Measurements from ENCODE around the gene AOAH. TPM values are rescaled to one million over a fixed set of nuclear protein-coding genes. Genes with fewer than 3 reads are reported as not detected.

The AOAH gene
- total RNA-seq, 4 donors from 2014 or later, result 1.1 to 4.8 (median 1.6) TPM

DNA sequence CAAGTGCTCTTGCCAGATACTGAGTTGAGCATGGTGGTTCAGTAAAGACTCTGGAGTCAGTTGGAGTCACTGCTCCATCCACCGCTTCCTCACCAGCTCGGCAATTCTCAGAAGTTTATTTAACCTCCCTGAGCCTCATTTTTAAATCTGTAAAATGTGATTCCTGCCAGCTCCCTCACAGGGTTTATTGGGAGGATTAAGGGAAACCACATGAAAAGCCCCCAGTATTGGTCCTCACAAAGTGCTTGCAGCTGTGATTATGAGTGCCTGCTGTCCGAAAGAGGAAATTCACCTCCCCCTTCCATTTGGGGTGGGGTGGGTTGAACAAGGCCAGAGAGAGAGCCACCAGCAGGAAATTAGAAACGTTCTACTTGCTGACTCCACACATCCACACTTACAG is 99.0 kb downstream of the AOAH start:
- TF ChIP-seq CTCF (IDR thresholded peaks at IDR 0.05), result no peak
- no peak for TF ChIP-seq POLR2A (IDR thresholded peaks at IDR 0.05)
- TF ChIP-seq POLR2AphosphoS5 (IDR thresholded peaks at IDR 0.05), result no peak
- no peak for TF ChIP-seq EP300 (IDR thresholded peaks at IDR 0.05)
- no peak for DNase-seq (ENCODE audit: low spot score in 2 of 2)
- Histone ChIP-seq H3K4me3 (no peak overlapping the region), H3K36me3 (no peaks in the 10 kb centered on the region), H3K27me3 (no peaks in the 10 kb centered on the region), H3K27ac (no peak overlapping the region), H3K4me1 (peaks cover 2% of the 10 kb centered on the region), H3K9me3 (no peaks in the 10 kb centered on the region)
- WGBS, result 52% methylated on average over 4 of the region's 4 CpGs

DNA sequence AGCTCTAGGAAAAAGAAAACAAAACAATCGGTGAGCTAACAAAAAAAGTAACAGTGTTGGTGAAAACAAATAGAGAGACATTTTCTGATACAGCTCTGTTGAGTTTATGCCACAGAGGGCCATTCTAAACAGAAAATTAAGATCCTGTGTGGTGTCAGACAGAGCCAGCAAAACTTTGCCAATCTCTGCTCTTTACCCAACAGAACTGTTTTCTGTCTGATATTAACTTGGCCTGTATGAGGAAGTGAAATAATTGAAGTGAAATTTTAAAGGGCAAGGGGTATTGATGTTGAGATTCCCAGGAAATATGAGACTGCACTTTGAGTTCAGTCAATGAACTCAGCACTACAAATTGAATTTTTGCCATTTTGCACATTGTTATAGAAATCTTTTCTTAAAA is 101.0 kb downstream of the AOAH start:
- 67% methylated on average over 1 of the region's 1 CpG for WGBS
- Histone ChIP-seq H3K4me3 (no peak overlapping the region), H3K27ac (peak overlapping the region; percentile 14), H3K9me3 (no peaks in the 10 kb centered on the region), H3K36me3 (no peaks in the 10 kb centered on the region), H3K27me3 (no peaks in the 10 kb centered on the region), H3K4me1 (peaks cover 2% of the 10 kb centered on the region)
- no peak for TF ChIP-seq EP300 (IDR thresholded peaks at IDR 0.05)
- TF ChIP-seq CTCF (IDR thresholded peaks at IDR 0.05), result no peak
- no peak for TF ChIP-seq POLR2AphosphoS5 (IDR thresholded peaks at IDR 0.05)
- no peak for TF ChIP-seq POLR2A (IDR thresholded peaks at IDR 0.05)
- DNase-seq (ENCODE audit: low spot score in 2 of 2), result no peak

- no peak for DNase-seq (ENCODE audit: low spot score in 2 of 2)
- Histone ChIP-seq H3K9me3 (no peaks in the 10 kb centered on the region), H3K27me3 (no peaks in the 10 kb centered on the region), H3K4me1 (peaks cover 2% of the 10 kb centered on the region), H3K36me3 (no peaks in the 10 kb centered on the region), H3K4me3 (no peak overlapping the region), H3K27ac (no peak overlapping the region)
- TF ChIP-seq EP300 (IDR thresholded peaks at IDR 0.05) (no peak), CTCF (IDR thresholded peaks at IDR 0.05) (no peak), POLR2A (IDR thresholded peaks at IDR 0.05) (no peak), POLR2AphosphoS5 (IDR thresholded peaks at IDR 0.05) (no peak)
- WGBS, result 76% methylated on average over 10 of the region's 10 CpGs
Observed at GRCh38 chr7:36621396-36621795, 102.9 kb downstream of the AOAH start.

DNA sequence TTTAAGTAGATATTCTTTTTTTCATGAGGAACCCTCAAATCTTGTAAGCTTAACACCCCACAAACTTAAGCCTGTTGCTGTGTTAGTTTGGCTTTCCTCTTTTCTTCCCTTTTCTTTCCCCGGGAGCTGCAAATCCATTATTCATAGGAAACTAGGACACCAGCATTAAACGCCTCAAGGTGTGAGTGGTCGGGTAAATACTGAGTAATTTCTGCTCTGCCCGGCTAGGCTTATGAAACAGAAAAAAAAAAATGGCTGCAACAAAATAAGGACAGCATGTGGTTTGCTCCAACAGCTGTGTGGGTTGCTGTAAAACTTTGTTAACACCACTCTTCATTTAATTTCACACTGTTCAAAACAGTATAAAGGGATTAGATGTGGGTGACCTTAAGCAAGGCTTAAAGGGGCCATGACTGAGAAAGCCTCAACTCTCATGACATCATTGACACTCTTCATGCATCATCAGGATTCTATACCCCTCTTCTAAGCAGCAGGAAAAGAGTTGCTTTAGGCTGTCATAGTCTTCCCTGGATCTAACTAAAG is 104.1 kb downstream of the AOAH start:
- Histone ChIP-seq H3K27me3 (no peaks in the 10 kb centered on the region), H3K4me1 (no peaks in the 10 kb centered on the region), H3K4me3 (no peak overlapping the region), H3K36me3 (no peaks in the 10 kb centered on the region), H3K9me3 (no peaks in the 10 kb centered on the region), H3K27ac (no peak overlapping the region)
- DNase-seq (ENCODE audit: low spot score in 2 of 2), result no peak
- 25% methylated on average over 4 of the region's 4 CpGs for whole genome bisulfite sequencing
- no peak for TF ChIP-seq EP300 (IDR thresholded peaks at IDR 0.05)
- no peak for TF ChIP-seq POLR2AphosphoS5 (IDR thresholded peaks at IDR 0.05)
- TF ChIP-seq CTCF (IDR thresholded peaks at IDR 0.05), result no peak
- TF ChIP-seq POLR2A (IDR thresholded peaks at IDR 0.05), result no peak

GRCh38 chr7:36617408-36617807 is 106.9 kb downstream of the AOAH start:
- no peaks in the 10 kb centered on the region for H3K9me3 ChIP-seq
- no peak overlapping the region for H3K4me3 ChIP-seq
- DNase-seq (ENCODE audit: low spot score in 2 of 2), result no peak
- WGBS, result 94% methylated on average over 1 of the region's 1 CpG
- H3K4me1 ChIP-seq, result no peaks in the 10 kb centered on the region
- TF ChIP-seq EP300 (IDR thresholded peaks at IDR 0.05) (no peak), POLR2A (IDR thresholded peaks at IDR 0.05) (no peak), POLR2AphosphoS5 (IDR thresholded peaks at IDR 0.05) (no peak), CTCF (IDR thresholded peaks at IDR 0.05) (no peak)
- H3K27me3 ChIP-seq, result no peaks in the 10 kb centered on the region
- H3K36me3 ChIP-seq, result no peaks in the 10 kb centered on the region
- no peak overlapping the region for H3K27ac ChIP-seq

Data from suprapubic skin (tissue), 4 donors.